ENCODE data around the gene TRAIP. TPM values are rescaled to one million over a fixed set of nuclear protein-coding genes. Genes with fewer than 3 reads are reported as not detected.

Gene TRAIP
- total and polyA plus RNA-seq, 9 donors = 1.8 to 4.5 (median 2.8) TPM

DNA sequence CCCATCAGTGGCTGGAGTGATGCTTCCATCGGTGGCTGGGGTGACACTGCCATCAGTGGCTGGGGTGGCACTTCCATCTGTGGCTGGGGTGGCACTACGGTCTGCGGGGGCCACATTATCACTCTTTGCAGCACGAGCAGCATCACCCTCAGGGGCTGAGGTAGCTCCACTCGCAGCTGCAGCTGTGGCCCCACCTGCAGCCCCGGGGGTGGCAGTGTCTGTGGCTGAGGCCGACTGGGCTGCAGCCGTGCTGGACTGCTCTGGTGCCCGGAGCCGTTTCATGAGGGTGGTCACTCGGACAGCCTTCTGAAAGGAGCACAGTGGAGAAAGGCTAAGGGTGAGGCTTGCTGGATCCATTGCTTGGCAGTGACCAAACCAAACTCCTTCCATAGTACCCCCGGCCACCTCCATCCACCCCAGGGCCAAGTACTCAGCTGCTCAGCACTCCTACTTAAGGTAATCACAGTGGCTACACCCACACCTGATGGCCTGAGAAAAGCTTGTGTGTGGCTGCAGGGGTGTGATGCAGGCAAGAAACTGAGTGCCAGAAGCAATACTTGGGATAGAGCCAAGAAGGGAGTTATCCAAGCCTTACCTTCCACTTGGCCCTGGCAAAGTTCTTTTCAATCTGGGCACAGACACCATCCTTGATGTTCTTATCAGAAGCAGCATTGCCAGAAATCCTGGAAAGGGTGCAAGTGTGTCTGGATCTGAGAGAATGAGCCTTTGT, 3.4 kb upstream of the TRAIP start:
- WGBS, 3 donors = 75 to 81% (median 78%) methylated on average over 12 of the region's 12 CpGs
- H3K4me3 ChIP-seq = no peak overlapping the region
- intact Hi-C loops (cut with DNase I) = loop anchor here in 1 of 4 donors (10.0 kb wide), 1 partner anchor 165 kb away; no protein-coding TSS in a partner anchor
- no peak for DNase-seq
- no peak overlapping the region for H3K27ac ChIP-seq
- H3K9me3 ChIP-seq = no peaks in the 10 kb centered on the region
- TF ChIP-seq CTCF (IDR thresholded peaks at IDR 0.05) = no peak
- TF ChIP-seq EP300 (IDR thresholded peaks at IDR 0.05) = no peak
- TF ChIP-seq POLR2A (IDR thresholded peaks at IDR 0.05) = no peak
- no peaks in the 10 kb centered on the region for H3K27me3 ChIP-seq
- H3K4me1 ChIP-seq (ENCODE audit: insufficient read depth) = peaks cover 6% of the 10 kb centered on the region
- no peaks in the 10 kb centered on the region for H3K36me3 ChIP-seq

GRCh38 chr3:49855662-49856061, 702 bp downstream of the TRAIP start:
- no peaks in the 10 kb centered on the region for H3K27me3 ChIP-seq
- H3K36me3 ChIP-seq = no peaks in the 10 kb centered on the region
- H3K27ac ChIP-seq = no peak overlapping the region
- no peak for DNase-seq
- intact Hi-C loops (cut with DNase I) = no loop called here
- peak overlapping the region; percentile 46 for H3K4me3 ChIP-seq
- H3K4me1 ChIP-seq (ENCODE audit: insufficient read depth) = peaks cover 6% of the 10 kb centered on the region
- TF ChIP-seq EP300 (IDR thresholded peaks at IDR 0.05) (no peak), CTCF (IDR thresholded peaks at IDR 0.05) (no peak), POLR2A (IDR thresholded peaks at IDR 0.05) (no peak)
- H3K9me3 ChIP-seq = no peaks in the 10 kb centered on the region
- 38 to 59% (median 39%) methylated on average over 5 of the region's 5 CpGs for WGBS, 3 donors

GRCh38 chr3:49845694-49846093, 10.7 kb downstream of the TRAIP start:
- WGBS, 3 donors = 81 to 89% (median 83%) methylated on average over 3 of the region's 3 CpGs
- no peaks in the 10 kb centered on the region for H3K4me1 ChIP-seq (ENCODE audit: insufficient read depth)
- no peaks in the 10 kb centered on the region for H3K36me3 ChIP-seq
- H3K4me3 ChIP-seq = no peak overlapping the region
- H3K9me3 ChIP-seq = no peaks in the 10 kb centered on the region
- H3K27me3 ChIP-seq = no peaks in the 10 kb centered on the region
- TF ChIP-seq CTCF (IDR thresholded peaks at IDR 0.05) (no peak), EP300 (IDR thresholded peaks at IDR 0.05) (no peak), POLR2A (IDR thresholded peaks at IDR 0.05) (no peak)
- no peak overlapping the region for H3K27ac ChIP-seq
- intact Hi-C loops (cut with DNase I) = loop anchor here in 1 of 4 donors (10.0 kb wide), 1 partner anchor 131 kb away; the partner anchor contains the start of gene AMIGO3
- DNase-seq = no peak

DNA sequence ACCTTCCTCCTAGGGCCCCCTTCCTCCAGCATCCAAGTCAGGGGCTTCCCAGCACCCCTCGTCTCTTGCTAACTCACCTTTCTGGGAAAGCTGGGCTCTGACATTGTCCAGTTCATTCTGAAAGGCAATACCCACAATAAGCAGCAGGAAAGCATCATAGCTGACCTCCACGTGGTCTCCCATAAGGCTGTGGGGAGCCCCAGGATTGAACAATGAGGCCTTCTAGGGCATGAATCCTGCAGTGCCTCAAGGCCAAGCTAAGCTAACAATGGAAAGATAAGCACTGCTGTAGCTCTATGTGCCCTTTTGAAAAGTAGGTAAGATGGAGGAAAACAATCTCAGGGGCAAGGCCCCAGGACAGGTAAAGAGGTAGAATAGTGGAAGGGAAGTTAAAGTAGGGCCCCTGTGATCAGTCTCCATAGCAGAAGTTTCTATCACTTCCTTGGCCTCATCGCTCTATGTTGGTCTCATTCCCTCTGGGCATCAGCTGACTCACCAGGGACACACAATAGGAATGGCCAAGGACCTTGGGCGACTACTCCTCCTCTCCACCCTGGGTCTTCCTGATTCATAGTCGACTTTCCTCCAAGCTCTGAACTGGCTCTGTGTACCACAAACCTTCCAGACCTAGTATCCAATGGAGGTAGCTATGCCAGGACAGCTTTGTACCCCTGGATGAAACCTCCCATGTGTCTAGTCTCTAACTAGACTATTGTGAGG, 11.7 kb downstream of the TRAIP start:
- H3K4me1 ChIP-seq (ENCODE audit: insufficient read depth) = peaks cover under 1% of the 10 kb centered on the region
- no peak overlapping the region for H3K27ac ChIP-seq
- no peaks in the 10 kb centered on the region for H3K9me3 ChIP-seq
- intact Hi-C loops (cut with DNase I) = loop anchor here in 2 of 4 donors (5.0 to 10.0 kb wide), 2 partner anchors 130 to 307 kb away; partner anchors contain the start of gene AMIGO3 (in 1 of the 2)
- WGBS, 3 donors = 74 to 91% (median 82%) methylated on average over 5 of the region's 5 CpGs
- DNase-seq = no peak
- no peak overlapping the region for H3K4me3 ChIP-seq
- H3K36me3 ChIP-seq = no peaks in the 10 kb centered on the region
- TF ChIP-seq POLR2A (IDR thresholded peaks at IDR 0.05) (no peak), EP300 (IDR thresholded peaks at IDR 0.05) (no peak), CTCF (IDR thresholded peaks at IDR 0.05) (no peak)
- no peaks in the 10 kb centered on the region for H3K27me3 ChIP-seq
